ENCODE results near the gene MEN1.
A peak's percentile ranks its signal among the peaks of the same experiment; 100 is the strongest.
"Not testable (repeated sequence)": the region's sequence is repeated elsewhere in the genome, so short reads cannot be mapped to it uniquely, and the experiment has no call there.

Gene MEN1

DNA sequence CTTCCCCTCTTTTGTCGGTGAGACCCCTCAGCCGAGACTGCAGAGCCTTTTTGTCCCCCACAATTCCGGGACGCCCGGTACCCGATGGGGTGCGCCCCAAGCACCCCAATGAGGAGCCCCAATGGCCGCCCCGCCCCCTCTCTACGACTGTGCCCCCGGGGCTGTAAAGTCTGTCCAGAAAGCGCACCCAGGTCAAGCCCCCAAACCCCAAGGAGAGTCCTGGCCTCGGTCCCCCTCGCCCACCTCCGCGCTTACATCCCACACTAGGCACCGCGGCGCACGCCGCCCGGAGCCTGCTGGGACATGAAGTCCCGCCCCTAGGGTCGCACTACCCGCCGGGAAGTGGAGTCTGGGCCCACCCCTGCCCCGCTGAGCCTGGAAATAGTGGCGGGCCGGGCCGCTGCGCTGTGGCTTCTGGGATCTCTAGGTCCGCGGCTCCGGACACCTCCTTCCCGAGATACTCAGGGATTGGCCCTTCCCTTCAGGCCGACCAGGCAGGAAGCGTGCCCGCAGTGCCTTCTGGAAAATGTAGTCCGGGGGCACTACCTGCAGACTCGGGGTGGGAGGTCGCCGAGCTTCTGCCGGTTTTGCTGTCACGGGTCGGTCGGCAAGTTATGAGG is at the start of gene MEN1:
MEN1 (minus strand) TSS at position 281 of the 620 bp plus-strand sequence. CDS start 442 bp downstream, outside the sequence.
- DNase-seq, result peak; percentile 61 to 85 (median 80)

DNA sequence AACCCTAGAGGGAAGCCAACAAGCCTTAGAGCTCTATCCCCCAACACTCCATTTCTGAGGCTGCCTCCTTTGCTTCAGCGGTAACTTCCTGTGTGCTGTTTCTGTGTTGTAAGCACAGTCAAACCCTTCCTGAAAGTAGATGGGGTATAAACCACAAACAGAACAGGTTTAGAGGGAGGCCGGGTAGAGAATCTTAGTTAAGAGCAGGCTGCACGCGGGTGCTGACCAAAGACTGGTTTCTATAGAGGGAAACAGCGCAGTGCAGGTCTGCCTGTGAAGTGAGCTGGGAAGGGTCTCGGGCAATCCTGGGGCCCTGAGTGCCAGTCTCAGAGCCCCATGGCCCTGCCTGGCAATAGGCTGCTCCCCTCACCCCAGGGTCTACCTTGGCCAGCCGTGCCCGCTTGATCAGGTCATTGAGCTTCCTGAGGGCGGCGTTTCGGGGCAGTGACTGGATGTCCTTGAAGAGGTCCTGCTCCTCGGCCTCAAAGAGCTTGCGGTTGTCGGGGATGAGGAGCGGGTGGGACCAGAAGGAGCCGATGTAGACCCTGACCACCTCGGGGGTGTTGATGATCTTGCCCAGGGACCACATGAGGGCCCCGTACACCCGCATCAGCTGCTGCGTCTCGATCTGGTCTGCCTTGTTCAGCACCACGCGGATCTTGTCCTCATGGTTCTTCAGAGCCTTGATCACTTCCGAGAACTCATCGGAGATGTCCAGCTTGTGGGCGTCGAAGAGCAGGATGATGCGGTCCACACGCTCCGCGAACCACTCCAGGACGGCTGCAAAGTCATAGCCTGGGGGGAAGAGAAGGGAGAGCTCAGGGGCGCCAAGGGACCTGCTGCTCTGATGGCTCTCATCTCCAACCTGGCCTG is 49.4 kb upstream of the MEN1 start:
- DNase-seq, result peak in 5 of 6 experiments; percentile 30 to 74 (median 67)

DNA sequence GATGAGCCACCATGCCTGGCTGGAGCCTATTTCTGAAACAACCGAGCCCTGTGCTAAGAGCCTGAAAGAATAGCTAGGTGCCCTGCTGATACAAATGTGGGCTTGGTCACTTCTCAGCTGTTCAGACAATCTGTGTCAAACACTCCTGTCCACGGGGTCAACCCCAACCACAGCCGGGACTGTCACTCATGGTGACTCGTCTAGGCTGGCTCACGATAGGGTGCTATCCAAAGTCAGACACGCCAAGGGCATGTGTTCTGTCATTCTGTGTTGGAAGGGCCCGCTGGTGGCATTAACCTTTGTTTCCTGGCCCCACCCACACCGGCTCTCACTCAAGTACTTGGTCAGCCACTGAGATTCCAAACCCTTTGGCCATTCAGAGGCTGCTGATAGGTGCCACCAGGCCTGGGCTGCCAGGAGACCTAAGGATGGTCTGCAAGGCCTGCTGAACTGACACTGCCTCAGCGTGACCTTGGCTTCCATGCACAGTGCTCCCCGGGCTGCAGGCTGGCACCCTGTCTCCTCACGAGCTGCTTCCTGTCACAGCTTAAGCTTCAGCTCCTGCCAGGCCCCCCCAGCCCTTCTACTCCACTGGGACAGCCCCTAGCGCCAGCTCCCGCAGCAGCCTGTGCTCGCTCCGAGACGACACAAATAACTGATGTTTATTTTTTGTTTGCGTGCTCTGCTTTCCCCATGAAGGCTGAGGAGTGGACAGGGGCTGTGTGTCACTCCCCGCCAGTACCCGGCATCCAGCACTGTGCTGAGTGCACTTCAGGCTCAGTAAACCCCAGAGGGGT is 48.3 kb upstream of the MEN1 start:
- peak; percentile 43 to 68 (median 58) for DNase-seq

DNA sequence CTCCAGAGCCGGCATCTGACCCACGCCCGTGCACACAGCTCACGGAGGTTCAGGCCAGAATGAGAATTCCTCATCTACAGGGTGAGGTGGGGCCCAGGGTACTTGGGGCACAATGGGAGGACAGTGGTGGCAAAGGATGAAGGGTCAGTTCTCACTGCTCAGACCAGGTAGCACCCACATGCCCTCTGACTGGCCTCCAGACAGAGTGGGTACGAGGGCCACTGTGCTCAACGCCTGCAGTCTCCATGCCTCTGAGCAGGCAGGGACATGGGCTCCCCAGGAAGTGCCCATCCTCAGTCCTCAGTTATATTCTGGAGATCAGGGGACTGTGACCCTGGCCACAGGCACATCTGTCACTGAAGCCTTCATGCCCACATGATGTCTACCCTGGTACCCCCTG is 47.1 kb upstream of the MEN1 start:
- DNase-seq, result no peak

DNA sequence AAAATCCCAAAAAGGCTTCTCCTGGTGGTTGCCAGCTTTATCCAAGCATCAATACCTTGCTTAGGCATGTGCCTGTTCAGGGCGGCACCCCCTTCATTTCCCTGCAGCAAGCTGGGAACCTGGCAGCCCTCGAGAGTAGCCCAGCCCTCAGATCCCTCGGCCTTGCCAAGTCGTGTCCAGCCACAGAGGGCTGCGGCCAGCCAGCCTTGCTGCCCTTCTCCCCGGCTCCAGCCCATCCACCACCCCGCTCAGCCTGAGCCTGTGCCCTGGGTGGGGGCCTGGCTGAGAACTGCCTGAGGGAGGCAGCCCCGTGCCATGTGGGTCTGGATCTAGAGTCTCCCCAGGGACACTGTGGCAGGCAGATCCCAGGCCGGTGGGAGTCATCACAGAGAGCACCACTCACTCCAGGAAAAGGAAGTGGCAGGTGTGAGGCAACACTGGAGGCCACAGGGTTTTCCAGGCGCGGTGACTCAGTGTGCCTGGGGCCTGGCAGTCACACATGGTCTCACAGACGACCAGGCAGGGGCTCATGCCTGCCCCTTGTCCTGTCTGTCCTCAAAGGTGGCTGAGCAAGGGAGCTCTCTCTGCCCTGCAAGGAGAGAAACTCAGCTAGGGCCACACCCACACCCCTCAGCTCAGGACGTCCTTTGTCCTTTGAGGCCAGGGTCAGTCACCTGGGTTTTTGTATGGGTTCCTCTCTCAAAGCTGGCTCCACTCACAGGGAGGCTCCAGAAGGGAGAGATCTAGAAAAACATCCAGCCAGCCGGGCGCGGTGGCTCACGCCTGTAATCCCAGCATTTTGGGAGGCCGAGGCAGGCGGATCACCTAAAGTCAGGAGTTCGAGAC is 46.3 kb upstream of the MEN1 start:
- DNase-seq, result peak in 1 of 6 experiments; percentile 20

DNA sequence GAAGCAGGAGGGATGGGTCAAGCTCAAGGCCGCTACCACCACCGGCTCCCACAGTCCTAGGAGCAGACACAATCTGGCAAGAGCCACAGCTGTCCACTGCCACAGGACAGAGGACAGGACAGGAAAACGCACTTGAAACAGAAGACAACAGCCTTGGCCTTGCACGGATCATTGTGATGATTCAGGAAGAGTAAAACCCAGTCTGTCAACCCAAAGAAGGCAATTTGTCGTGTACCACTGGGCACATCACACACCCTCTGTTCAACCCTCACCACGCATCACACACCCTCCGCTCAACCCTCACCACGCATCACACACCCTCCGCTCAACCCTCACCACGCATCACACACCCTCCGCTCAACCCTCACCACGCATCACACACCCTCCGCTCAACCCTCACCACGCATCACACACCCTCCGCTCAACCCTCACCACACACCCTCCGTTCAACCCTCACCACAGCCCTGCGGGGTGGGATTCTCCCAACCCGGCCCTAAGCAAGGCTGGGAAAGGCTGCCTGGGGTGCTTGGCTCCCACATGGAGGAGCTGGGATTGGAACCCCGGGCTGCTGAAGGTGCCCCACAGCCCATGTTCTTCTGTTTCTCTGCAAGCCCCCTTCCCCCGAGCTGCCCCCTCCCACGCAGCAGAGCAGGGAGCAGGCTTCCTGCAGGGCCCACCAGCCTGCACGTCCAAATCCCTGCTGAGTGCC is 45.4 kb upstream of the MEN1 start:
- DNase-seq, result no peak

DNA sequence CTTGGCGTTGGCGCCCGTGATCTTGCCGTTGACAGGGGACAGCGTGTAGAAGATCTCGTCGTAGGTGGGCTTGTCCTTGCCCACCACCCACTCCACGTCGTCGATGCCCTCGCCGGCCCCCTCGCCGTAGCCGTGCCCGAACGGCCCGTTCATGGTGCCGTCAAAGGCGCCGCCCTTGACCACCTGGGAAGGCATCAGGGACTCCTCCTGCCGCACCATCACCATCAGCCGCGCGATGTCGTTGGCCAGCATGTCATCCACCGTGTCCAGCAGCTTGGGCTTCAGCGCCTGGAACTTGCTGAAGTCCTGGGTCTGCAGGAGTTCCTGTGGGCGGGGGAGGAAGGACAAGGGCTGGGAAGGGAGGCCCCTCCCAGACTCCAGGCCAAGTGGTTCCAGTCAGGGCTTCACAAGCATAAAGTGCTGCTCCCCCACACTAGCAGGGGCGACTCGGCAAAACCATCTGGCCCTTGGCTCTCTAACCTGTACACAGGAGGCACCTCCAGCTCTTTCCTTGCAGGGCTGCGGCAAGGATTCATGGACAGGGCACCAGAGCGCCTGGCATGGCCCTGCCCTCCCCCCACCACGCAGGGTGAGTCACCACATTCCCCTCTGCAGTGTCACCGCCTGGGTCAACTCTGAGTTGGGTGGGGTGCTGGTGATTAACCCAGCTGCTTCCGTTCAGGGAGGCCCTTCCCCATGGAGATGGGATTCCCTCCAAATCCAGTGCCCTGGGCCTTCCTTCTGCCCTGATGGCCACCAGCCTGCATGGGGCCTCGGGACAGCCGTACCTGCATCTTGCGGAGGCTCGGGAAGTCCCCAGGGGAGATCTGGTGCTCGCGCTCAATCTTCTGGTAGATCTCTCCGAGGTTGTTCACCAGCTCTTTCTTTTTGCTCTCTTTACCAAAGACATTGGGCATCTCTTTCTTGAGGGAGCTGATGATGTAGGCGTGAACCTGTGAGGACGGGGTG is 44.5 kb upstream of the MEN1 start:
- no peak for DNase-seq

DNA sequence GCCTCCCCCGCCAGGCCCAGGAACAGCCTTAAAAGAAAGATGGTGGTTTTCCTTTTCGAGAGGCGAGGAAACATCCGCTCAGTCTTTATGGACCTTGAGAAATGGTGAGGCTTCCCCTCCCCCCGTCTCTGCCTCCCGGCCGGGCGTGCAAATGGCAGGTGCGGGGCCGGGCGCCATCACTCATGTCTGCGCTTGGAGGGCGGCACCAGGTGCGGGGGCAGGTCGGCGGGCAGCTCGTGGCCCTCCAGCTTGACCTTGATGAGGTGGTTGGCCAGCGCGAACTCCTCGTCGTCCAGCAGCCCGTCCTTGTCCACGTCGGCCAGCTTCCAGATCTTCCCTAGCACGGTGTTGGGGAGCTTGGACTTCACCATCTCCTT is 43.8 kb upstream of the MEN1 start:
- DNase-seq, result no peak

DNA sequence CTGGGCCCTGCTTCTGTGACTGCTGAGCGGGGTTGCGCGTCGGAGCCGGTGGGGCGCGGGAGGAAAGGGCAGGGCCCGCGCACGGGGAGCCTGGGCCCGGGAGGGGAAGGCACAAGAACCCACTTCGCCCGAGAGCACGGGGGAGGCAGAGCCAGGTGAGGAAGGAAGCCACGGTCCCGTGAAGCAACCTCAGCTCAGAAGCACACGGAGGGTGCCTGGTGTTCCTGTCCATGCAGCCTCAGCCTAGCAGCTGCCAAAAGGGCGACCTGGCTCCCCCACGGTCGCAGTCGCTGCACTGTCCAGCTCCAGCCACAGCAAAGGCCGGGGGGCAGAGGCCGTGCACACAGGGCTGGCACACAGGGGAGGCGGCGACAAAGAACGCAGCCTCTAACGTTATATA is 43.4 kb upstream of the MEN1 start:
- peak in 4 of 6 experiments; percentile 27 to 57 (median 48) for DNase-seq

DNA sequence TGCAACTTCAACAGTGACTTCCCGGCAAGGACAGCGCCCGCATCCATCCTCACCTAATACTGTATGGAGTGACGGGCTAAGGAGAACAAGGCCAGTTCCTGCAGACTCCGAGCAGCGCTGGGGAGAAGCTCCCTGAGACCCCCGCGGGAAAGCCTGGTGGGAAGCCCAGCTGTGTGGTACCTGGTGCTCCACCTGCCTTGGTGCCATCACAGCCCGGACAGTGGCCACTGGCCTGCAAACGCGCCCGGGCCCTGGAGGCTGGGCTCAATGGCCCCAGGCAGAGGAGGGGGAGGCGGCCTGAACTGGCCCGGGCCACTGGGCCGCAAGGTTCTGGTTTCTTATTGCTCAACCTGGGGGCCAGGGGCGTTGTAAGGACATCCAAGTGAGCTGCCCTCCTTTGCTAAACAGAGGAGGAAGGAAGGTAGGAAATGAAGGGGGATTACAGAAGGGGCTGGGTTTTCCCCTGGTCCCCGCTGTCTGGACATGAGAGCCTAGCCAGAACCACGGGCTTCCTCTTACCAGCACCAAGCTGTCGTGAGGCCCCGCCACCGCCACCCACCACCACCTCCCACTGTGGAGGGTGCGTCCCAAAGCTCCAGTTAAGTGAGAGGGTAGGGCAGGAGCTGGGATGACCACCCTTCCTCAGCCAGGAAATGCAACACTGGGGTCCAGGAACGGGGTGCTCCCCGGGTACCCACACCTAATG is 42.6 kb upstream of the MEN1 start:
- no peak for DNase-seq

DNA sequence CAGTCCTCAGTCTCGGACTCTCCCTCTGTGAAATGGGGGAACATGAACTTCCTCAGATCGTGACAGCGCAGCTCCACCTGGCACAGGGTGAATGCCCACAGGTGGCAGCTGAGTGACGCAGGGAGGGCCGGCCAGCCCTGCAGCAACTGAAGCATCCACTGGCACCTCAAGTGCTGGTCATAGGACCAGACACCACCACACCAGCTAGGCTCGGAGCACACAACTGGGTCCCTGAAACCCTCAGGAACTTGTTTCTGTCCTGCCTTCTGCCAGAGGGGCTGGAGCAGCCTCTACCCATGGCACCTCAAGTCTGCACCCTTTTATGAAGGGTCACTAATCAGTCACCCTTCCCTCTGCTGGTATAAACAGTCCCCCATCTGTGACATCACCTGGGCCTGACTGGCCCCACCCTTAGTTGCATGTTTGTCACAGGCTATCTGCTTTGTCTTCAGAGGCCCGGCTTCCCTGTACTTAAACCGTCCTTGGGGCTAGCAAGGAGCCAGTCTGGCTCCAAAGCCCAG is 41.5 kb upstream of the MEN1 start:
- no peak for DNase-seq

DNA sequence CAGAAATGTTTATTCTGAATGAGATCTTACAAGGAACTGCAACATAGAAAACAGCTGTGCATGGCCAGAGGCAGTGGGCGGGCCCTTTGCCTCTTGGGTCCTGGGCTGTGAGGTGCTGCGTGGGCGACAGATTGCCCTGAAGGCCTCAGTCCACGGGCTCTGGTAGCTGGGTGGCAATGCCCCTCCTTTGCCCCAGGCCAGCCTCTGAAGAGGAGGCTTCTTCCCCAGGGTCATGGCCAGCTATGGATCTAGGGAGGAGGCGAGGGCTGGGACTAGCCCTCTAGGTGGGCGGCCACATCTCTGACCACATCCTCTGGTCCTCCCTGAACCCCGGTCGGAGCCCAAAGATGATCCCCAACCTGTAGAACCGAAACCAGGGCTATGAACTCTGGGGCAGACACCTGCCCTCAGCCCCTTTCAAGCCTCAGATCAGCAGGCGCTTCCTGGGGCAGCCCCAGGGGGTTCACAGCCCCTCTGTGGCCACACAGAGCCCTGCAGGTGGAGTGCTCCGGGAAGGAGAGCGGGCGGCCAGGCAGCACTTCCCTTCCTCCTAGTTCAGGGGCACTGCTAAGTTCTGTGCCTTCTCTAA is 40.7 kb upstream of the MEN1 start:
- peak in 4 of 6 experiments; percentile 19 to 51 (median 46) for DNase-seq

DNA sequence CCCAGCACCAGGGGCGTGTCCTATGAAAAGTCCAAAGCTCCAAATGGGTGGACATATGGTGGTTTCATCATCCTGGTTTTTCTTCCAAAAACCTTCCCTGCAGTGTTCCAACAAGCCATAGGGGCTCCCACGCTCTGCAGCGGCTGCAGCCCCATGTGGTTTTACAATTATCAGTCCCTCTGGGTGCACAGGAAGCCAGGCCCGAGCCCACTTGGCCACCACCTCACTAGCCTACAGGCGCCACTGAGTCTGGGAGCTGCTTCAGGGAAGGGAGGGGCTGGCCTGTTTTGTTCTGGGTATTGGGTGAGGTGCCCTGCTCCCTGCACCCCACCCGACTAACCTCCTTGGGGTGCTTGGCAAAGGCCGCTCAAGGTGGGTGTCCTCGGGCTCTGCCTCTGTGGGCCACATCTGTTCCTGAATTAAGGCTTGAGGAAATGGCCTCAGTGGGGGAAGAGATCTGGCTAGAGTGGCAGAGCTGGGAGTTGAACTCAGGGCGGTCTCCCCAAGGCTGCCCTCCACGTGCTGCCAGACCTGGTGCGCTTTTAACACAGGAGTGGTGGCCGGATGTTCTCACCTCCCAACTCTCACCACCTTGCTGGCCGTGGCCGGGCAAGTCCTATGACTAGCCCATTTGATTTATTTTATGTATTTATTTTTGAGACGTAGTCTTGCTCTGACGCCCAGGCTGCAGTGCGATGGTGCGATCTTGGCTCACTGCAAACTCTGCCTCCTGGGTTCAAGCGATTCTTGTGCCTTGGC is 39.4 kb upstream of the MEN1 start:
- DNase-seq, result no peak

DNA sequence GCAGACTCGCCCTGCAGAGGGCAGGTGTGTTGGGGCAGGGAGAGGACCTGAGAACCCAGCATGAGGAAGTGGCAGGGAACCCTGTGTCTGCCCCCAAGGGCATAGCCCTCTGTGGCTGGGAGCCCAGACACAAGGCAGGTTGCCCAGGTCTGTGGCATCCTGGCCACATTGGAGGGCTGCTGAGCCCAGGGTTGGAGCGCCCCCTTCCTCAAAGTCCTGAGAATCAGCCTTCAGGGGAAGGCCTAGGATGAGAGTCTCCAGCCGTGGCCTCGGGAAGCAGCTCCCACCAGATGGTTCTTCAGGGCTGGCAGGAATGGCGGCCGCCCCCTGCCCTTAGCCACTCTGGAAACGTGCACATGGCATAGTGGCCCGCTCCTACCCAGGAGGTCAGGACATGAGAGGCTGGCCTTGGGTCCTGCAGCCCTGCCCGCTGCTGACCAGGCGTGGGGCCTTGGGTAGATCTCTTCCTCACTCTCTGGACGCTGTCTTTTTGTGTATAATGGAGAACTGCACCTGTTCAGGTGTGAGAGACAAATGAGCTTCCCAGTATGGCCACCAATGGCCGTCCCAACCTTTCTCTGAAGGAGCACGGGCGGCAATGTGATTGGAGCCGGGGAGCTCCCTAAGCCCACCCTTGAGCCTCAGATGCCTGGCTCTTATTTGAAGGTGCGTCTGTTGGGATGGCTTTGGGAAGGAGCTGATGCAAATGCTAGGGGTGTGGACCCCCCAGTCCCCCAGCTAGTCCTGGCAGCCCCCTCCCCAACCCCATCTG is 38.7 kb upstream of the MEN1 start:
- peak in 2 of 6 experiments; percentile 31 to 44 for DNase-seq

DNA sequence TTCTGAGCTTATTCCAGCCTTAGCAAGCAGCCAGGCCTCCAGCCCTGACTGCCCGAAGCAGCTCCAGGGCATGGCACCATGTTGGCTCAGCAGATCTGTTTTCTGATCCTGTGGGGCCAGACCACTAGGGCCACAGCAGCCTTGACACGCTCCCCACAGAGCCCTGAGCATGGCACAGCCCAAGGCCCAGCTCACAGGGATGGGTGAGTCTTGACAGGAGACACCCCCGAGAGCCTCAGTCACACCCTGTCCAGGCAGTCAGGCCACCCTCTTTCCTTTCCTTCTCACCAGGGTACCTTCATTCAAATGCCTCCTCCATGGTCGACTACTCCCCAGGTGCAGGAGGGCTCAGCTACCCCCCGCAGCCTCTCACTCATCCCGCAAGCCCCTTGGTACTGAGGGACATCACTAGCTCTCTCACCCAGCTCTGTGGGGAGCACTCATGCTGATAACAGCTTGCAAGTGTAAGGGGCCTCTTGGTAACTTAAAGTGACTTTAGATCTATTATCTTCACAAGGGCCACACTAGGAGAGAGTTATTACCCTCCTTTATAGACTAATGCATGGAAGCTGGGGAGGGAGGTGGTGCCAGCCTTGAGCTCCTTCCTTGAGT is 38.0 kb upstream of the MEN1 start:
- DNase-seq, result no peak

DNA sequence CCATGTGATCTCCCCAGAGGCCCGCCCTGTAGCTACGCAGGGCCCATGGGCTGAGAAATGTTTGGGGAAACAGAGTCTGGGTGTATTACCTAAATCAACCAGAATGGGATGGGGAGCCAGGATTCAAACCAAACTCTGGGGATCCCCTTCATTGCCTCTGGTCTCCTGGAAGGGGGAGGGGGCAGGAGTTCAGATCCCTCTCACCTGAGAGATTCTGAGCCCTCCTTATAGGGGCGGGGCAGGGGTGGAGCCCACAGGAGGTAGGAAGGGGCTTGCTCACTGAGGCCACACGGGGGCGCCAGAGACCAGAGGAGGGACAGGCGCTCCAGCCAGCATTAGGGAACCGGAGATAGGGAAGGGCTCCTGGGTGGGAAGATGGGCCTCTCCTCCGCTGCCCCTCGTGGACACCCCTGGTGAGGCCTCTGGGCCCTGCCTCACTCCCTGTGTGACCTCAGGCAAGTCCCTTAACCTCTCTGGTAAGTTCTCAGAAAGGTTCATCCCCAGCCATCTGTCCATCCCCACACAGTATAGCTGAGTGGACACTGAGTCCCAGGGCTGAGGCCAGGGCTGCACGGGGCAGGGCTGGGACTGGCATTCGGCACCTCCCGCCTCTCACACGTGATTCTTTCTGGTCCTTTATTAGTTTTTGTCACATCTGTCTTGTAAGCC is 36.8 kb upstream of the MEN1 start:
- peak; percentile 65 to 92 (median 89) for DNase-seq

DNA sequence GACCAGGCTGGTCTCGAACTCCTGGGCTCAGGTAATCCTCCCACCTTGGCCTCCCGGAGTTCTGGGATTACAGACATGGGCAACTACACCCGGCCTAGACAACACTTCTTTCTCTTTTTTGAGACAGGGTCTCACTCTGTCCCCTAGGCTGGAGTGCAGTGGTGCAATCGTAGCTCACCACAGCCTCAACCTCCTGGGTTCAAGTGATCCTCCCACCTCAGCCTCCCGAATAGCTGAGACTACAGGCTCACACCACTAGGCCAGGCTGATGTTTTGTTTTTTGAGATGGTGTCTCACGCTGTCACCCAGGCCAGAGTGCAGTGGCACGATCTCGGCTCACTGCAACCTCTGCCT is 35.4 kb upstream of the MEN1 start:
- DNase-seq, result not testable (repeated sequence)

Data from stimulated activated naive CD4-positive, alpha-beta T cell (primary cell).